Ovary (tissue), 3 donors: ENCODE measurements around the gene VSX2.

Source experiments
- CTCF ChIP-seq, 3 donors: fragments of 450-650 bp in 2 of 3; fragments of 200-600 bp in 1 of 3; IDR thresholded peaks; one replicate each; pipeline versions ENCODE4 v1.5.1 to v1.8.0; 2016 to 2022; ENCODE audit warnings: antibody characterized with exemption in 3 of 3, mild to moderate bottlenecking in 1 of 3
- POLR2A ChIP-seq: fragments of 450-650 bp; IDR thresholded peaks from one replicate; pipeline ENCODE4 v1.6.1; 2017; ENCODE audit warnings: antibody characterized with exemption, mild to moderate bottlenecking, moderate library complexity
- donor health status: DM: no; HTN: no; CAD: no.

DNA sequence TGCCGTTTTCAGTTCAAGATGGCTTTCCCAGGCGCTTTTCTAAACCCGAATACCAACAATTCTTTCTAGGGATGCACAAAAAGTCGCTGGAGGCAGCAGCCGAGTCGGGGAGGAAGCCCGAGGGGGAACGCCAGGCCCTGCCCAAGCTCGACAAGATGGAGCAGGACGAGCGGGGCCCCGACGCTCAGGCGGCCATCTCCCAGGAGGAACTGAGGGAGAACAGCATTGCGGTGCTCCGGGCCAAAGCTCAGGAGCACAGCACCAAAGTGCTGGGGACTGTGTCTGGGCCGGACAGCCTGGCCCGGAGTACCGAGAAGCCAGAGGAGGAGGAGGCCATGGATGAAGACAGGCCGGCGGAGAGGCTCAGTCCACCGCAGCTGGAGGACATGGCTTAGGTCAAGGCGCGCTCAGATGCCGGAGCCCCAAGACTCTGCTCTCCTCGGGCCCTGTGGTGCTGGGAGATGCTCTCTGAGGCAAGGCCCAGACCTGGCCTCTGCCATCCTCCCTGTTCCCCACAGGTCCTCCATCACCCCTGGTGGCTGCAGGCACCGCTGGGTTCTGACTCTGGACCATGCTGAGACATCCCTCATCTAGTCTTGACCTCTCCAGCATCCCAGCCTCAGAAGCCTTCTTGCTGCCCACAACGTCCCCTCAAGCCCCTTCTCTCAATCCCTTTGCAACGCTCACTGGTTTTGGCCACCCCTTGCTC lies 21.4 kb downstream of the VSX2 start:
- no peak for TF ChIP-seq POLR2A
- TF ChIP-seq CTCF (IDR thresholded peaks at IDR 0.05) = no peak
